K562 (cell line): Measurements from ENCODE around the gene FBXW7. TPM values are rescaled to one million over a fixed set of nuclear protein-coding genes. Genes with fewer than 3 reads are reported as not detected.

Experiments
- ATAC-seq: fragments of 200-7000 bp; cut with Tn5 transposase; 3 replicates; pipeline ENCODE4 v1.9.1; 2020; ENCODE audit warnings: moderate library complexity
- BruUV-seq: library from RNA; stranded (reverse); fragments of 400-500 nt; replicated peaks from 2 replicates; lab custom pipeline; 2021; lab: Mats Ljungman, UMichigan
- CTCF ChIA-PET: fragments of 300-600 bp; formaldehyde crosslinking; extraction: SDS; loops from one replicate; lab custom pipeline; 2021; ENCODE audit warnings: low intra/inter-chr PET ratio; lab: Yijun Ruan, JAX
- POLR2A ChIA-PET: fragments of 300-600, 350-650 bp; sonication (Branson Sonifier 250); formaldehyde crosslinking; extraction: SDS; loops from one replicate; lab custom pipeline; 2021; ENCODE audit warnings: antibody characterized with exemption, inconsistent platforms; lab: Yijun Ruan, JAX
- DNase-seq, 4 experiments: peaks; one replicate each; pipeline versions ENCODE4 v3.0.0 to v3.0.0-alpha.2; 2011 to 2018; ENCODE audit warnings: low spot score in 3 of 4, mixed read lengths in 3 of 4; ENCODE audit errors: extremely low read depth in 1 of 4
- FAIRE-seq: peaks from 2 replicates; lab custom pipeline; 2011; peaks lifted over from hg19 to GRCh38; lab: Jason Lieb, UNC
- H2AFZ ChIP-seq: 2 replicates; pipeline ENCODE4 v1.6.0; 2011; ENCODE audit warnings: low read depth, low read length, control low read depth, inconsistent platforms
- H3K27ac ChIP-seq: fragments of 200-600 bp; 3 replicates; pipeline ENCODE4 v1.8.0; 2011; ENCODE audit warnings: low read depth, mild to moderate bottlenecking, control low read depth, inconsistent platforms, low read length, moderate library complexity, mixed read lengths; ENCODE audit errors: extremely low read depth
- H3K27me3 ChIP-seq, 2 experiments: fragments of 300-600 bp in 1 of 2; 2 replicates in 1 of 2; 3 replicates in 1 of 2; pipeline versions ENCODE4 v1.6.0 to v1.8.0; 2011; ENCODE audit warnings: inconsistent platforms in 2 of 2, low read length in 2 of 2, mild to moderate bottlenecking in 1 of 2, mixed read lengths in 1 of 2, moderate library complexity in 1 of 2; ENCODE audit not compliant: control insufficient read depth in 2 of 2, insufficient read depth in 2 of 2
- H3K36me3 ChIP-seq: fragments of 300-600 bp; 3 replicates; pipeline ENCODE4 v1.8.0; 2011; ENCODE audit warnings: mild to moderate bottlenecking, low read length, inconsistent platforms; ENCODE audit not compliant: control insufficient read depth, insufficient read depth
- H3K4me1 ChIP-seq, 2 experiments: fragments of 200-600 bp in 1 of 2; replicated peaks in 1 of 2; 2 replicates in 1 of 2; 3 replicates in 1 of 2; pipeline versions ENCODE4 v1.5.1 to v1.8.0; 2011; ENCODE audit warnings: inconsistent platforms in 2 of 2, low read length in 2 of 2, mild to moderate bottlenecking in 1 of 2, mixed read lengths in 1 of 2, moderate library complexity in 1 of 2; ENCODE audit not compliant: control insufficient read depth in 2 of 2, insufficient read depth in 2 of 2
- H3K4me2 ChIP-seq: 2 replicates; pipeline ENCODE4 v1.6.1; 2011; ENCODE audit warnings: low read length, control low read depth, inconsistent platforms, mixed read lengths; ENCODE audit not compliant: insufficient read depth
- H3K4me3 ChIP-seq: fragments of 200-600 bp; sonication (generic), shearing (Covaris generic); 2 replicates; pipeline ENCODE4 v1.5.1; 2016; ENCODE audit warnings: control low read depth, inconsistent platforms
- H3K79me2 ChIP-seq: fragments of 200-600 bp; 3 replicates; pipeline ENCODE4 v1.8.0; 2011; ENCODE audit warnings: low read length, inconsistent platforms; ENCODE audit not compliant: control insufficient read depth, insufficient read depth
- H3K9ac ChIP-seq, 2 experiments: 2 replicates each; pipeline versions ENCODE4 v1.6.0 to v1.6.1; 2011; ENCODE audit warnings: low read depth in 2 of 2, low read length in 2 of 2, control low read depth in 1 of 2, inconsistent platforms in 1 of 2, mild to moderate bottlenecking in 1 of 2, mixed read lengths in 1 of 2; ENCODE audit not compliant: insufficient read depth in 1 of 2
- H3K9me1 ChIP-seq: one replicate; pipeline ENCODE4 v1.6.0; 2011; ENCODE audit warnings: inconsistent platforms, mild to moderate bottlenecking, low read length, moderate library complexity; ENCODE audit not compliant: control insufficient read depth, insufficient read depth
- H3K9me3 ChIP-seq: replicated peaks from 2 replicates; pipeline ENCODE4 v1.5.1; 2011; ENCODE audit warnings: low read depth, low read length, inconsistent platforms; ENCODE audit not compliant: control insufficient read depth, insufficient read depth
- H4K20me1 ChIP-seq: replicated peaks from 2 replicates; pipeline ENCODE4 v1.6.1; 2011; ENCODE audit warnings: low read length, inconsistent platforms, mixed read lengths; ENCODE audit not compliant: control insufficient read depth, insufficient read depth
- FOXP1 ChIP-seq: sonication (generic); formaldehyde crosslinking; IDR thresholded peaks from 2 replicates; pipeline ENCODE4 v1.8.0; 2022; ENCODE audit warnings: mild to moderate bottlenecking, missing genetic modification reagents
- HDAC2 ChIP-seq: fragments of 450-650 bp; IDR thresholded peaks from 2 replicates; pipeline ENCODE4 v1.6.1; 2016; ENCODE audit warnings: mild to moderate bottlenecking
- PURB ChIP-seq: sonication (generic); formaldehyde crosslinking; IDR thresholded peaks from 2 replicates; pipeline ENCODE4 v1.9.0; 2021; ENCODE audit warnings: low read depth, mild to moderate bottlenecking, missing genetic modification reagents
- RFX1 ChIP-seq: fragments of 450-650 bp; IDR thresholded peaks from 2 replicates; pipeline ENCODE4 v1.6.1; 2016; ENCODE audit warnings: mild to moderate bottlenecking, moderate library complexity
- SAFB2 ChIP-seq: fragments of 200-400 bp; formaldehyde crosslinking; IDR thresholded peaks from 2 replicates; pipeline ENCODE4 v1.6.1; 2018; ENCODE audit warnings: borderline replicate concordance, low read length, low read depth, moderate library complexity; ENCODE audit not compliant: severe bottlenecking
- WGBS: fragments of 100-300 bp; shearing (Covaris generic); methylation state at CpG from one replicate; pipeline ENCODE4 v1.1.6; 2016; ENCODE audit warnings: low coverage, mixed read lengths; ENCODE audit not compliant: insufficient coverage; ENCODE audit errors: missing lambda C conversion rate; 5-methylcytosine and 5-hydroxymethylcytosine counted together
- in situ Hi-C: fragments of 300-500 bp; cut with MboI; formaldehyde crosslinking; loops from 4 replicates; pipeline ENCODE4 v1.15.0; 2018; ENCODE audit warnings: inconsistent platforms, mixed read lengths
- intact Hi-C: fragments of 100-400 bp; cut with micrococcal nuclease; formaldehyde crosslinking; loops from 2 replicates; pipeline ENCODE4 v1.14.2; 2022
- polyA plus RNA-seq, 8 experiments: library from polyadenylated mRNA; depleted of rRNA in 4 of 8; stranded (reverse) in 5 of 8; unstranded in 3 of 8; fragments of >200 nt; fragmentation: Nextera tagmentation in 2 of 8; fragmentation: Illumina TruSeq in 1 of 8; extraction: Ambion mirVana in 2 of 8; extraction: Trizol in 1 of 8; gene quantifications; 2 replicates each; pipeline versions ENCODE4 v1.2.1 to v1.2.3, GENCODE V29; 2011 to 2014; ENCODE audit warnings: inconsistent platforms in 1 of 8, missing spikeins in 1 of 8
- total RNA-seq, 7 experiments: library from RNA; depleted of rRNA in 6 of 7; stranded (reverse); fragments of >200 nt in 6 of 7; fragmentation: Illumina TruSeq in 2 of 7; extraction: Trizol in 2 of 7; gene quantifications; 2 replicates each; pipeline versions ENCODE4 v1.2.1 to v1.2.3, GENCODE V29; 2011 to 2021; ENCODE audit warnings: low replicate concordance in 1 of 7
- TF ChIP-seq, protein P1 (sequence below): sonication (generic); formaldehyde crosslinking; IDR thresholded peaks from 2 replicates; pipeline ENCODE4 v1.8.0; 2022; ENCODE audit warnings: missing genetic modification reagents, mild to moderate bottlenecking, borderline replicate concordance
- TF ChIP-seq, protein P2 (sequence below): fragments of 250-450 bp; sonication (Bioruptor Pico); IDR thresholded peaks from 2 replicates; pipeline ENCODE4 v1.4.0; 2020; ENCODE audit warnings: mild to moderate bottlenecking

Gene FBXW7
- total and polyA plus RNA-seq, 9 of the 15 experiments (the other 6 are each of a cell fraction or from before 2014, with no cell fraction given): 6.8 to 44.2 (median 16.4) TPM

DNA sequence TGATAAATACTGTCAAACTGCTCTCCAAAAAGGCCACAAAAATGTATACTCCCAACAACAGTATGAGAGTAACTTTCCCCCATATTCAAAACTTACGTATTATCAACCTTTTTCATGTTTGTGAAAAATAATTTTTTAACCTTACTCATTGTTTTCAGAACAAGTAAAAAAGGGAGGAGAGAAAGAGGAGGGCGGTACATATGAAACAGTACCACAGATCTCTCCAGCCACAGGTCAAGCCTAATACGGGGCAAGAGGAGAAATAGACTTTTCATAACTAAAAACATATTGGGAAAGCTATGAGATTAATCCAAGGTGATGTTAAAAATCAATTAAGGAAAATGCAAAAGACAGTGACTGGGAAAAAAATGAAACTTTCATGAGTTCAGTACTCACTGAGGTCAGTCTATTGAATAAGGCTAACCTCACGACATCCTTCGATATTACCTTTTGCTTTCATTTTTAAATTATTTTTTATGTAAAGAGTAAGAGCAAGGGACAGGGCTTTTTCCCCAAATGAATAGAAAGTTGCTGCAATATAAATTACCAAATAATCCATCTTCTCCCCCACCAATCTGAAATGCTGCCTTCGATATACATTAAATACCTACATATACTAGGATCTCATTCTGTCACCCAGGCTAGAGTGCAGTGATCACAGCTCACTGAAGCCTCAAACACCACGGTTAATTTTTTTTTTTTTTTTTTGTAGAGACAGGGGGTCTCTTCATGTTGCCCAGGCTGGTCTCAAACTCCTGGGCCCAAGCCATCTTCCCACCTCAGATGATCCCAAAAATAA lies 25.3 kb downstream of the FBXW7 start:
- in situ Hi-C loops: no loop called here
- no peak overlapping the region for H3K4me2 ChIP-seq
- no peaks in the 10 kb centered on the region for H4K20me1 ChIP-seq
- no peak overlapping the region for H3K9ac ChIP-seq
- H3K27me3 ChIP-seq: no peaks in the 10 kb centered on the region
- ChIA-PET CTCF (no interaction called here), POLR2A (no interaction called here)
- 0 out of 3 replicates have a peak, but pooled peaks cover 3% of the 10 kb centered on the region for H3K36me3 ChIP-seq
- no peak overlapping the region for H3K4me3 ChIP-seq
- no peak for DNase-seq
- H3K9me1 ChIP-seq: no peaks in the 10 kb centered on the region
- no peaks in the 10 kb centered on the region; a peak in 1 of 5 replicates for H3K4me1 ChIP-seq
- H2AFZ ChIP-seq: no peak overlapping the region
- no peak overlapping the region for H3K27ac ChIP-seq
- no peaks in the 10 kb centered on the region for H3K9me3 ChIP-seq
- ATAC-seq: no peak
- TF ChIP-seq SAFB2: no peak
- TF ChIP-seq, protein P1, sequence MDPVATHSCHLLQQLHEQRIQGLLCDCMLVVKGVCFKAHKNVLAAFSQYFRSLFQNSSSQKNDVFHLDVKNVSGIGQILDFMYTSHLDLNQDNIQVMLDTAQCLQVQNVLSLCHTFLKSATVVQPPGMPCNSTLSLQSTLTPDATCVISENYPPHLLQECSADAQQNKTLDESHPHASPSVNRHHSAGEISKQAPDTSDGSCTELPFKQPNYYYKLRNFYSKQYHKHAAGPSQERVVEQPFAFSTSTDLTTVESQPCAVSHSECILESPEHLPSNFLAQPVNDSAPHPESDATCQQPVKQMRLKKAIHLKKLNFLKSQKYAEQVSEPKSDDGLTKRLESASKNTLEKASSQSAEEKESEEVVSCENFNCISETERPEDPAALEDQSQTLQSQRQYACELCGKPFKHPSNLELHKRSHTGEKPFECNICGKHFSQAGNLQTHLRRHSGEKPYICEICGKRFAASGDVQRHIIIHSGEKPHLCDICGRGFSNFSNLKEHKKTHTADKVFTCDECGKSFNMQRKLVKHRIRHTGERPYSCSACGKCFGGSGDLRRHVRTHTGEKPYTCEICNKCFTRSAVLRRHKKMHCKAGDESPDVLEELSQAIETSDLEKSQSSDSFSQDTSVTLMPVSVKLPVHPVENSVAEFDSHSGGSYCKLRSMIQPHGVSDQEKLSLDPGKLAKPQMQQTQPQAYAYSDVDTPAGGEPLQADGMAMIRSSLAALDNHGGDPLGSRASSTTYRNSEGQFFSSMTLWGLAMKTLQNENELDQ: no peak
- no peak for TF ChIP-seq FOXP1 (CRISPR knock-in tag)
- TF ChIP-seq, protein P2, sequence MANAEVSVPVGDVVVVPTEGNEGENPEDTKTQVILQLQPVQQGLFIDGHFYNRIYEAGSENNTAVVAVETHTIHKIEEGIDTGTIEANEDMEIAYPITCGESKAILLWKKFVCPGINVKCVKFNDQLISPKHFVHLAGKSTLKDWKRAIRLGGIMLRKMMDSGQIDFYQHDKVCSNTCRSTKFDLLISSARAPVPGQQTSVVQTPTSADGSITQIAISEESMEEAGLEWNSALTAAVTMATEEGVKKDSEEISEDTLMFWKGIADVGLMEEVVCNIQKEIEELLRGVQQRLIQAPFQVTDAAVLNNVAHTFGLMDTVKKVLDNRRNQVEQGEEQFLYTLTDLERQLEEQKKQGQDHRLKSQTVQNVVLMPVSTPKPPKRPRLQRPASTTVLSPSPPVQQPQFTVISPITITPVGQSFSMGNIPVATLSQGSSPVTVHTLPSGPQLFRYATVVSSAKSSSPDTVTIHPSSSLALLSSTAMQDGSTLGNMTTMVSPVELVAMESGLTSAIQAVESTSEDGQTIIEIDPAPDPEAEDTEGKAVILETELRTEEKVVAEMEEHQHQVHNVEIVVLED (CRISPR knock-in tag): no peak
- no peak for TF ChIP-seq HDAC2
- no peak for TF ChIP-seq RFX1
- no peak for TF ChIP-seq PURB (CRISPR knock-in tag)
- peaks cover 33% of the 10 kb centered on the region; the same call in 2 of the 3 replicates for H3K79me2 ChIP-seq
- WGBS: 75% methylated on average over 7 of the region's 7 CpGs
- FAIRE-seq: no peak
- intact Hi-C loops: no loop called here
- no TSS peak for BruUV-seq
